Lung (tissue), 12 donors: ENCODE measurements around the gene KRT1. TPM values are rescaled to one million over a fixed set of nuclear protein-coding genes. Genes with fewer than 3 reads are reported as not detected.

Experiments used
- ATAC-seq: fragments of 200-7000 bp; cut with Tn5 transposase; one replicate; pipeline ENCODE4 v1.9.1; 2020; ENCODE audit warnings: moderate number of reproducible peaks; ENCODE audit not compliant: insufficient read depth, low FRiP score
- DNase-seq, 3 donors: peaks; one replicate each; pipeline ENCODE4 v3.0.0-alpha.2; 2013 to 2017
- H3K27ac ChIP-seq, 2 donors: one replicate each; pipeline ENCODE4 v1.5.1; 2013; ENCODE audit warnings: mild to moderate bottlenecking in 2 of 2, moderate library complexity in 2 of 2, control low read depth in 1 of 2, inconsistent platforms in 1 of 2, low read depth in 1 of 2, low read length in 1 of 2
- H3K27me3 ChIP-seq, 3 donors: one replicate each; pipeline ENCODE4 v1.5.1; 2013; ENCODE audit warnings: low read length in 2 of 3; ENCODE audit not compliant: control insufficient read depth in 3 of 3, insufficient read depth in 3 of 3
- H3K36me3 ChIP-seq, 4 donors: one replicate each; pipeline ENCODE4 v1.5.1; 2013; ENCODE audit warnings: low read length in 4 of 4, mild to moderate bottlenecking in 1 of 4, moderate library complexity in 1 of 4; ENCODE audit not compliant: control insufficient read depth in 4 of 4, insufficient read depth in 4 of 4
- H3K4me1 ChIP-seq, 5 donors: one replicate each; pipeline ENCODE4 v1.5.1; 2013; ENCODE audit warnings: low read length in 5 of 5, mild to moderate bottlenecking in 2 of 5, moderate library complexity in 1 of 5; ENCODE audit not compliant: control insufficient read depth in 5 of 5, insufficient read depth in 5 of 5
- H3K4me3 ChIP-seq: one replicate; pipeline ENCODE4 v1.5.1; 2013; ENCODE audit warnings: mild to moderate bottlenecking, control low read depth, moderate library complexity
- H3K9ac ChIP-seq, 2 donors: one replicate each; pipeline ENCODE4 v1.5.1; 2013; ENCODE audit warnings: low read length in 2 of 2, control low read depth in 1 of 2; ENCODE audit not compliant: insufficient read depth in 1 of 2
- H3K9me3 ChIP-seq, 4 donors: one replicate each; pipeline ENCODE4 v1.5.1; 2013; ENCODE audit warnings: low read length in 3 of 4, mild to moderate bottlenecking in 1 of 4, moderate library complexity in 1 of 4; ENCODE audit not compliant: control insufficient read depth in 4 of 4, insufficient read depth in 3 of 4
- CTCF ChIP-seq: IDR thresholded peaks from 2 replicates; pipeline ENCODE4 v1.5.1; 2012; ENCODE audit warnings: mild to moderate bottlenecking; ENCODE audit errors: control extremely low read depth, extremely low read depth
- WGBS, 2 donors: extraction: QIAGEN DNeasy Blood & Tissue Kit; methylation state at CpG; one replicate each; pipeline ENCODE4 v1.1.7; 2013; 5-methylcytosine and 5-hydroxymethylcytosine counted together
- polyA plus RNA-seq, 2 donors: library from polyadenylated mRNA; stranded (reverse); fragments of 200-250 nt; gene quantifications; one replicate each; pipeline ENCODE4 v1.2.1, GENCODE V29; 2013
- total RNA-seq, 2 donors: library from RNA; depleted of rRNA in 1 of 2; stranded (reverse); fragments of >200 nt in 1 of 2; gene quantifications; one replicate each; pipeline ENCODE4 v1.2.1, GENCODE V29; 2014 to 2021
- donor health status: control.
- donor health status: control.
- donor health status: Bipolar disorder and iron deficiency.
- donor health status: healthy.
- donor health status: DM: yes; HTN: yes; CAD: no.

KRT1 gene
- total and polyA plus RNA-seq, 4 donors = 0.09 to 0.82 TPM; not detected in 2

DNA sequence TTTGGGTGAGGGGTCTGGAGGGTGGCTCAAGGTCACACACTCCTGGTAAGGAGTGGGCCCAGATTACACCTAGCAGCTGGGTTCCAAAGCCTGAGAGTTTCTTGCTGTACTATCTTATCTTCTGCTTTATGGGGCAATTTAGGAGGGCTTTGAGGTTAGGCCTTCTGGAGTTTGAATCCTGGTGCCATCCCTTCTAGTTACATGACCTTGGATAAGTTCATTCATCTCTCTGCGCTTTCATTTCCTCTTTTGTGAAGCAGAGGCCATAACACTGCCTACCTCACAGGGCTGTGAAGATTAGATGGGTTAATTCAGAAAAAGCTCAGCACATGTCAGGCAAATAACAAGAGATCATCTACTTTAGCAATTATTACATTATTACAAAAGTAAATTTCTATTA, 30.5 kb upstream of the KRT1 start:
- ATAC-seq (no peak), DNase-seq (no peak)
- peaks cover 6 to 34% (median 28%) of the 10 kb centered on the region in 3 donors for H3K27me3 ChIP-seq
- WGBS, 2 donors = 90 to 91% methylated on average over 1 of the region's 1 CpG
- no peaks in the 10 kb centered on the region for H3K36me3 ChIP-seq
- no peak for TF ChIP-seq CTCF
- H3K27ac ChIP-seq = no peak overlapping the region
- H3K9me3 ChIP-seq = peaks cover 0 to 11% (median 0%) of the 10 kb centered on the region in 4 donors
- H3K4me3 ChIP-seq = no peak overlapping the region
- H3K9ac ChIP-seq = no peak overlapping the region
- peaks cover 0 to 7% (median 4%) of the 10 kb centered on the region in 5 donors for H3K4me1 ChIP-seq

DNA sequence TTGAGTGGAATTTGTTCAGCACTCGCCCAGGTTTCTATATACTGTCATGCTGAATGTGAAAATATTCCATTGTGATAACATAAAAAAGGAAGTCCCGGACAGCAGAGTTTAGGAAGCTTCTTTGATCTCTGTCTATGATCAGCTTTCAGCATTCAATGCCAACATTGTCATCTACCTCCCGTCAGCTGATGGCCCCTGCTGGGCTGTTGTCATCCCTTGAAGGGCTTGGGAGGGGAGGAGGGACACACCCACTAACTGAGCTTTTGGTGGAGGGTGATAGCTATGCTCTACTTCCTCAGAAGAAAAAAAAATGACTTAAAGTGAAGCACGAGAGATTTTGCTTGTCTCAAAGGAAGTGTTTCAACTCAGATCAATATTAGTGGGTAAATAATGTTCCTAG, 27.8 kb upstream of the KRT1 start:
- no peak for TF ChIP-seq CTCF
- H3K4me3 ChIP-seq = no peak overlapping the region
- WGBS, 2 donors = 32 to 54% methylated on average over 4 of the region's 4 CpGs
- ATAC-seq (no peak), DNase-seq (no peak)
- no peak overlapping the region for H3K27ac ChIP-seq
- H3K27me3 ChIP-seq = peaks cover 0 to 13% (median 6%) of the 10 kb centered on the region in 3 donors
- no peak overlapping the region for H3K9ac ChIP-seq
- no peaks in the 10 kb centered on the region for H3K36me3 ChIP-seq
- peaks cover 0 to 4% (median 0%) of the 10 kb centered on the region in 5 donors for H3K4me1 ChIP-seq
- no peaks in the 10 kb centered on the region for H3K9me3 ChIP-seq

- 78 to 79% methylated on average over 7 of the region's 7 CpGs for WGBS, 2 donors
- H3K36me3 ChIP-seq = no peaks in the 10 kb centered on the region
Observed at GRCh38 chr12:52704464-52704863, 24.3 kb upstream of the KRT1 start.

More at GRCh38 chr12:52704464-52704863, 24.3 kb upstream of the KRT1 start:
- H3K27ac ChIP-seq = no peak overlapping the region
- peaks cover 0 to 10% (median 2%) of the 10 kb centered on the region in 3 donors for H3K27me3 ChIP-seq
- no peak overlapping the region for H3K4me3 ChIP-seq
- no peak for TF ChIP-seq CTCF
- peaks cover 0 to 4% (median 0%) of the 10 kb centered on the region in 5 donors for H3K4me1 ChIP-seq
- ATAC-seq (no peak), DNase-seq (no peak)
- no peaks in the 10 kb centered on the region for H3K9me3 ChIP-seq
- no peak overlapping the region for H3K9ac ChIP-seq
